Keratinocyte (primary cell): Measurements from ENCODE around the gene TTC21B. TPM values are rescaled to one million over a fixed set of nuclear protein-coding genes. Genes with fewer than 3 reads are reported as not detected.

ENCODE experiments used
- DNase-seq: peaks from one replicate; pipeline ENCODE4 v3.0.0-alpha.2; 2011; ENCODE audit warnings: low read depth, missing footprints, low spot score
- FAIRE-seq: peaks from 2 replicates; lab custom pipeline; 2011; peaks lifted over from hg19 to GRCh38; lab: Jason Lieb, UNC
- H2AFZ ChIP-seq: 2 replicates; pipeline ENCODE4 v1.6.0; 2012; ENCODE audit warnings: low read length, control low read depth, inconsistent platforms; ENCODE audit not compliant: control insufficient read depth
- H3K27ac ChIP-seq: 2 replicates; pipeline ENCODE4 v1.5.1; 2011; ENCODE audit warnings: low read length; ENCODE audit not compliant: control insufficient read depth, insufficient read depth
- H3K27me3 ChIP-seq: 3 replicates; pipeline ENCODE4 v1.6.0; 2011; ENCODE audit warnings: low read length; ENCODE audit not compliant: control insufficient read depth, insufficient read depth; ENCODE audit errors: extremely low read depth
- H3K36me3 ChIP-seq, 2 experiments: 2 replicates in 1 of 2; 3 replicates in 1 of 2; pipeline ENCODE4 v1.5.1; 2011; ENCODE audit warnings: low read length in 2 of 2, mild to moderate bottlenecking in 1 of 2; ENCODE audit not compliant: control insufficient read depth in 2 of 2, insufficient read depth in 2 of 2; ENCODE audit errors: extremely low read depth in 1 of 2
- H3K4me1 ChIP-seq: 3 replicates; pipeline ENCODE4 v1.5.1; 2011; ENCODE audit warnings: low read length; ENCODE audit not compliant: control insufficient read depth, insufficient read depth; ENCODE audit errors: extremely low read depth
- H3K4me2 ChIP-seq: 3 replicates; pipeline ENCODE4 v1.6.0; 2011; ENCODE audit warnings: low read depth, low read length; ENCODE audit not compliant: control insufficient read depth, insufficient read depth; ENCODE audit errors: extremely low read depth
- H3K4me3 ChIP-seq, 3 experiments: fragments of 200-600 bp in 1 of 3; sonication (generic) in 1 of 3; 2 replicates in 2 of 3; 3 replicates in 1 of 3; pipeline ENCODE4 v1.5.1; 2011 to 2016; ENCODE audit warnings: low read length in 3 of 3, mild to moderate bottlenecking in 3 of 3, control low read depth in 2 of 3, inconsistent platforms in 1 of 3, low read depth in 1 of 3, mixed read lengths in 1 of 3, mixed run types in 1 of 3, moderate library complexity in 1 of 3; ENCODE audit not compliant: control insufficient read depth in 2 of 3, insufficient read depth in 2 of 3; ENCODE audit errors: extremely low read depth in 1 of 3
- H3K79me2 ChIP-seq: 2 replicates; pipeline ENCODE4 v1.6.0; 2012; ENCODE audit warnings: low read length; ENCODE audit not compliant: control insufficient read depth, insufficient read depth
- H3K9ac ChIP-seq: 3 replicates; pipeline ENCODE4 v1.6.0; 2011; ENCODE audit warnings: low read length; ENCODE audit not compliant: control insufficient read depth, insufficient read depth; ENCODE audit errors: extremely low read depth
- H3K9me1 ChIP-seq: 3 replicates; pipeline ENCODE4 v1.6.0; 2011; ENCODE audit warnings: low read length; ENCODE audit not compliant: control insufficient read depth, insufficient read depth; ENCODE audit errors: extremely low read depth
- H3K9me3 ChIP-seq: 2 replicates; pipeline ENCODE4 v1.5.1; 2012; ENCODE audit warnings: low read depth, low read length; ENCODE audit not compliant: control insufficient read depth
- H4K20me1 ChIP-seq: 3 replicates; pipeline ENCODE4 v1.6.0; 2011; ENCODE audit warnings: low read length; ENCODE audit not compliant: control insufficient read depth, insufficient read depth; ENCODE audit errors: extremely low read depth
- CTCF ChIP-seq, 3 experiments: IDR thresholded peaks in 1 of 3; conservative IDR thresholded peaks in 1 of 3; optimal IDR thresholded peaks in 1 of 3; 2 replicates in 2 of 3; 3 replicates in 1 of 3; pipeline versions ENCODE3 to v1.5.1; 2011; ENCODE audit warnings: low read length in 3 of 3, mild to moderate bottlenecking in 3 of 3, moderate library complexity in 2 of 3, control low read depth in 1 of 3, inconsistent platforms in 1 of 3; ENCODE audit not compliant: insufficient read depth in 2 of 3; ENCODE audit errors: extremely low read depth in 1 of 3
- EZH2 ChIP-seq: IDR thresholded peaks from one replicate; pipeline ENCODE4 v1.6.1; 2012; ENCODE audit warnings: inconsistent platforms, mild to moderate bottlenecking, low read length, moderate library complexity
- dilution Hi-C: fragments of 300-500 bp; cut with MboI; formaldehyde crosslinking; loops from one replicate; pipeline ENCODE4 v1.7.0; 2020; ENCODE audit warnings: low sequenced_read_pairs; ENCODE audit not compliant: extremely low pct_ligation_motif_present
- polyA plus RNA-seq, 5 experiments: library from polyadenylated mRNA; depleted of rRNA in 3 of 5; stranded (reverse) in 3 of 5; stranded (forward) in 1 of 5; unstranded in 1 of 5; fragments of >200 nt; gene quantifications; 1 replicate in 1 of 5; 2 replicates in 3 of 5; 3 replicates in 1 of 5; pipeline versions ENCODE4 v1.2.1 to v1.2.3, GENCODE V29; 2011 to 2012; ENCODE audit warnings: missing spikeins in 2 of 5, low read depth in 1 of 5, low replicate concordance in 1 of 5

TTC21B gene
- polyA plus RNA-seq, 1 donor (not counting 4 experiments of a cell fraction or from before 2014, with no cell fraction given), result 8.0 TPM

GRCh38 chr2:165857876-165858275 is 95.7 kb downstream of the TTC21B start:
- Histone ChIP-seq H3K9me3 (no peaks in the 10 kb centered on the region), H3K9ac (no peak overlapping the region), H3K27ac (no peak overlapping the region), H2AFZ (no peak overlapping the region), H3K36me3 (no peaks in the 10 kb centered on the region), H3K9me1 (no peaks in the 10 kb centered on the region), H3K79me2 (no peaks in the 10 kb centered on the region), H3K4me1 (no peaks in the 10 kb centered on the region), H4K20me1 (no peaks in the 10 kb centered on the region), H3K4me2 (no peak overlapping the region), H3K4me3 (no peak overlapping the region), H3K27me3 (no peaks in the 10 kb centered on the region)
- FAIRE-seq, result no peak
- DNase-seq, result no peak
- dilution Hi-C loops, result no loop called here
- no peak for TF ChIP-seq CTCF (optimal IDR thresholded peaks at IDR 0.05 in 1 of 3, IDR thresholded peaks at IDR 0.05 in 1 of 3, conservative IDR thresholded peaks at IDR 0.05 in 1 of 3; ENCODE audit: extremely low read depth in 1 of 3, insufficient read depth in 2 of 3, low read length in 3 of 3)
- no peak for TF ChIP-seq EZH2

GRCh38 chr2:165852394-165852793 is 101.2 kb downstream of the TTC21B start:
- no peak overlapping the region for H3K27ac ChIP-seq
- no peak for TF ChIP-seq EZH2
- no peak for TF ChIP-seq CTCF (optimal IDR thresholded peaks at IDR 0.05 in 1 of 3, IDR thresholded peaks at IDR 0.05 in 1 of 3, conservative IDR thresholded peaks at IDR 0.05 in 1 of 3; ENCODE audit: extremely low read depth in 1 of 3, insufficient read depth in 2 of 3, low read length in 3 of 3)
- dilution Hi-C loops, result no loop called here

More at GRCh38 chr2:165852394-165852793, 101.2 kb downstream of the TTC21B start:
- Histone ChIP-seq H4K20me1 (no peaks in the 10 kb centered on the region), H3K4me1 (no peaks in the 10 kb centered on the region), H3K9me3 (no peaks in the 10 kb centered on the region), H3K4me2 (no peak overlapping the region), H3K36me3 (no peaks in the 10 kb centered on the region), H3K79me2 (no peaks in the 10 kb centered on the region), H3K9ac (no peak overlapping the region), H2AFZ (no peak overlapping the region), H3K4me3 (no peak overlapping the region), H3K27me3 (no peaks in the 10 kb centered on the region), H3K9me1 (no peaks in the 10 kb centered on the region)
- FAIRE-seq (no peak), DNase-seq (no peak)
